Neural cell (in vitro differentiated cells): Measurements from ENCODE around the gene EXOC3L1. TPM values are rescaled to one million over a fixed set of nuclear protein-coding genes. Genes with fewer than 3 reads are reported as not detected.

Experiments
- H2AFZ ChIP-seq: fragments of 200-600, 300-800 bp; sonication (generic), shearing (Covaris generic); 2 replicates; pipeline ENCODE4 v1.6.0; 2014; ENCODE audit warnings: low read depth, mild to moderate bottlenecking, antibody characterized with exemption, low read length, moderate library complexity
- H3F3A ChIP-seq: fragments of 200-600 bp; shearing (Covaris generic); 2 replicates; pipeline ENCODE4 v1.6.1; 2016; ENCODE audit warnings: mild to moderate bottlenecking, moderate library complexity, mixed read lengths, antibody characterized with exemption, low read length; ENCODE audit not compliant: insufficient read depth, poor library complexity, severe bottlenecking
- H3K27ac ChIP-seq: fragments of 200-600, 300-800 bp; sonication (generic), shearing (Covaris generic); 2 replicates; pipeline ENCODE4 v1.5.1; 2014; ENCODE audit warnings: mild to moderate bottlenecking, low read length, moderate library complexity
- H3K27me3 ChIP-seq: fragments of 300-800, 200-600 bp; sonication (generic), shearing (Covaris generic); 2 replicates; pipeline ENCODE4 v1.6.0; 2014; ENCODE audit warnings: mild to moderate bottlenecking, low read depth, low read length, moderate library complexity; ENCODE audit not compliant: insufficient read depth
- H3K36me3 ChIP-seq: fragments of 300-800, 200-600 bp; sonication (generic), shearing (Covaris generic); 2 replicates; pipeline ENCODE4 v1.5.1; 2014; ENCODE audit warnings: mild to moderate bottlenecking, antibody characterized with exemption, low read length, moderate library complexity; ENCODE audit not compliant: insufficient read depth
- H3K4me2 ChIP-seq: fragments of 300-800, 200-600 bp; sonication (generic), shearing (Covaris generic); 2 replicates; pipeline ENCODE4 v1.6.0; 2014; ENCODE audit warnings: mild to moderate bottlenecking, low read length
- H3K4me3 ChIP-seq: fragments of 300-800, 200-600 bp; sonication (generic), shearing (Covaris generic); 2 replicates; pipeline ENCODE4 v1.5.1; 2014; ENCODE audit warnings: mild to moderate bottlenecking, low read length, moderate library complexity
- H3K79me2 ChIP-seq: fragments of 200-600 bp; shearing (Covaris generic); replicated peaks from 2 replicates; pipeline ENCODE4 v1.6.0; 2014; ENCODE audit warnings: mild to moderate bottlenecking, low read length, moderate library complexity; ENCODE audit not compliant: insufficient read depth
- H3K9ac ChIP-seq: fragments of 300-800, 200-600 bp; sonication (generic), shearing (Covaris generic); 2 replicates; pipeline ENCODE4 v1.6.1; 2016; ENCODE audit warnings: mild to moderate bottlenecking, low read length, mixed read lengths
- H3K9me2 ChIP-seq: fragments of 200-600 bp; shearing (Covaris generic); 2 replicates; pipeline ENCODE4 v1.6.1; 2016; ENCODE audit warnings: mild to moderate bottlenecking, low read length, mixed read lengths; ENCODE audit not compliant: insufficient read depth
- H3K9me3 ChIP-seq: fragments of 200-600, 300-800 bp; sonication (generic), shearing (Covaris generic); 2 replicates; pipeline ENCODE4 v1.6.1; 2016; ENCODE audit warnings: mild to moderate bottlenecking, mixed run types, low read length, moderate library complexity, mixed read lengths
- H4K20me1 ChIP-seq: fragments of 200-600 bp; shearing (Covaris generic); 2 replicates; pipeline ENCODE4 v1.6.1; 2016; ENCODE audit warnings: mild to moderate bottlenecking, mixed run types; ENCODE audit not compliant: insufficient read depth
- EP300 ChIP-seq: fragments of 450-650 bp; conservative IDR thresholded peaks from 2 replicates; pipeline ENCODE4 v1.6.1; 2014; ENCODE audit warnings: antibody characterized with exemption, mild to moderate bottlenecking, moderate library complexity; ENCODE audit not compliant: poor library complexity, severe bottlenecking
- EZH2 ChIP-seq: fragments of 200-600, 300-800 bp; shearing (Covaris generic), sonication (generic); IDR thresholded peaks from 2 replicates; pipeline ENCODE4 v1.6.1; 2014; ENCODE audit warnings: antibody characterized with exemption, low read length, borderline replicate concordance, mild to moderate bottlenecking; ENCODE audit not compliant: insufficient read depth, poor library complexity, severe bottlenecking
- MXI1 ChIP-seq: fragments of 450-650 bp; conservative IDR thresholded peaks from 2 replicates; pipeline ENCODE4 v1.6.1; 2014; ENCODE audit warnings: antibody characterized with exemption, mild to moderate bottlenecking; ENCODE audit not compliant: poor library complexity, severe bottlenecking
- POLR2AphosphoS5 ChIP-seq: IDR thresholded peaks from 2 replicates; pipeline ENCODE4 v1.6.1; 2012
- RAD21 ChIP-seq: fragments of 450-650 bp; conservative IDR thresholded peaks from 2 replicates; pipeline ENCODE4 v1.6.1; 2014; ENCODE audit warnings: antibody characterized with exemption, mild to moderate bottlenecking, moderate library complexity
- SMC3 ChIP-seq: fragments of 450-650 bp; conservative IDR thresholded peaks from 2 replicates; pipeline ENCODE4 v1.6.1; 2014; ENCODE audit warnings: antibody characterized with exemption, mild to moderate bottlenecking, moderate library complexity; ENCODE audit not compliant: poor library complexity
- TAF1 ChIP-seq: IDR thresholded peaks from 2 replicates; pipeline ENCODE4 v1.6.1; 2012; ENCODE audit warnings: low read depth
- polyA plus RNA-seq: library from polyadenylated mRNA; depleted of rRNA; stranded (reverse); fragments of >200 nt; gene quantifications from 2 replicates; pipeline ENCODE4 v1.2.3, GENCODE V29; 2014
- TF ChIP-seq, protein P1 (sequence below): fragments of 450-650 bp; IDR thresholded peaks from 2 replicates; pipeline ENCODE4 v1.5.1; 2014; ENCODE audit warnings: antibody characterized with exemption, mild to moderate bottlenecking, moderate library complexity; ENCODE audit not compliant: poor library complexity, severe bottlenecking
- TF ChIP-seq, protein P2 (sequence below): IDR thresholded peaks from 2 replicates; pipeline ENCODE4 v1.6.1; 2012; ENCODE audit warnings: borderline replicate concordance

The EXOC3L1 gene
- polyA plus RNA-seq, 1 donor from 2014 or later = 0.43 TPM

DNA sequence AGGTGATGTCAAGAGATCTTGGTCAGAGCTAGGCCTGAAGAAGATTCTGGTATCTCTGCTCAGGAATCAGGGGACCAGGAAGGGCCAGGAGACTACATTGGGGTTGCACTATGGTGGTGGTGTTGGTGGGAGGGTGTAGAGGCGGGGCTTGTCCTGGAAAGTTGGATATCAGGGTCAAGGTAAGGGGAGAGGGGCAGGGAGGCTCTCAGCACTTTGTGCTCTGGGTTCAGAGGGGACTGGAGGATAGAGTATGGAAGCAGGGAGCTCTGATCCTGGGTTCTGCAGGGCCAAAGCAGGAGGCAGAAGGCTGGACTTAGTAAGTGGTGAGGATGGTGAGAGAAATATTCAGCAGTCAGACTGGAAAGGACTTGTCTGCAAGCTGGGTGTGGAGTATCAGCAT is 16.6 kb downstream of the EXOC3L1 start:
- Histone ChIP-seq H3F3A (no peaks in the 10 kb centered on the region), H3K9ac (no peak overlapping the region), H3K79me2 (no peaks in the 10 kb centered on the region), H3K36me3 (no peaks in the 10 kb centered on the region), H3K9me3 (no peaks in the 10 kb centered on the region), H4K20me1 (peaks cover 19% of the 10 kb centered on the region), H3K27me3 (peaks cover 76% of the 10 kb centered on the region), H3K9me2 (no peaks in the 10 kb centered on the region), H2AFZ (no peak overlapping the region), H3K4me3 (peak overlapping the region; percentile 63), H3K4me2 (no peak overlapping the region), H3K27ac (no peak overlapping the region)
- no peak for TF ChIP-seq TAF1

DNA sequence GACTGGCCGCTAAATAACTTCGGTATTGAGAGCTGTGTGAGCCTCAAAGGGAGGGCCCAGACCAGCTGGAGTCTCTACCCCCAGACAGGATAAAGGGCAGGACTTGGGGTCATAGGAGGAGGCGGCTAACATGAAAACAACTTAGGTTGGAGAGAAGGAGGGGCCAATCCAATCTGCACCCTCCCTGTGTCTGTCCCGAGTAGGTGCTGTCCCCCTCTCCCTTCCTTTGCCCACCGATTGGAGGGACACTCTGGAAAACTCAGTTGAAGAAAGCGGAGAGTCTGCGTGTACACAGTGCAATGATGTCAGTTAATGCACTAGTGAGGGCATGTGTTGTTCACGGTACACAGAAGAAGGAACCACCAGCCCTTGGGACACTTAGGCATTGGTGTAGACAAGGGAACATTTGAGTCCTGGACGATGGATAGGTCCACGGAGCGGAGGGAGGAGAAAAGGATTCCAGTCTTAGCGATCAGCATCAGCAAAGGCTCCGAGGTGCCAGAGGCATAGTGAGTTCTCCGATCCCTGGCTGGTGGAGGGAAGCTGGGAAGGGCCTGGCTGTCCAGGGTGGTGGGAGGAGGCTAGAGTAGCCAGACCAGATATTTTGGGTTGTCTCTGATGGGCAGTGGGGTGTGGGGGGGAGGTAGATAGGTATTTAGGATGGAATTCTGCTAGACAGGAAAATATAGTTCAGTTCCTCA is 18.8 kb downstream of the EXOC3L1 start:
- Histone ChIP-seq H3K4me3 (peak overlapping the region; percentile 52), H3F3A (no peaks in the 10 kb centered on the region), H3K9me3 (no peaks in the 10 kb centered on the region), H3K27me3 (peaks cover 92% of the 10 kb centered on the region), H3K36me3 (no peaks in the 10 kb centered on the region), H4K20me1 (peaks cover 11% of the 10 kb centered on the region), H3K79me2 (no peaks in the 10 kb centered on the region), H3K9me2 (no peaks in the 10 kb centered on the region), H2AFZ (no peak overlapping the region), H3K27ac (no peak overlapping the region), H3K9ac (no peak overlapping the region), H3K4me2 (no peak overlapping the region)
- TF ChIP-seq, protein P1, sequence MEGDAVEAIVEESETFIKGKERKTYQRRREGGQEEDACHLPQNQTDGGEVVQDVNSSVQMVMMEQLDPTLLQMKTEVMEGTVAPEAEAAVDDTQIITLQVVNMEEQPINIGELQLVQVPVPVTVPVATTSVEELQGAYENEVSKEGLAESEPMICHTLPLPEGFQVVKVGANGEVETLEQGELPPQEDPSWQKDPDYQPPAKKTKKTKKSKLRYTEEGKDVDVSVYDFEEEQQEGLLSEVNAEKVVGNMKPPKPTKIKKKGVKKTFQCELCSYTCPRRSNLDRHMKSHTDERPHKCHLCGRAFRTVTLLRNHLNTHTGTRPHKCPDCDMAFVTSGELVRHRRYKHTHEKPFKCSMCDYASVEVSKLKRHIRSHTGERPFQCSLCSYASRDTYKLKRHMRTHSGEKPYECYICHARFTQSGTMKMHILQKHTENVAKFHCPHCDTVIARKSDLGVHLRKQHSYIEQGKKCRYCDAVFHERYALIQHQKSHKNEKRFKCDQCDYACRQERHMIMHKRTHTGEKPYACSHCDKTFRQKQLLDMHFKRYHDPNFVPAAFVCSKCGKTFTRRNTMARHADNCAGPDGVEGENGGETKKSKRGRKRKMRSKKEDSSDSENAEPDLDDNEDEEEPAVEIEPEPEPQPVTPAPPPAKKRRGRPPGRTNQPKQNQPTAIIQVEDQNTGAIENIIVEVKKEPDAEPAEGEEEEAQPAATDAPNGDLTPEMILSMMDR = no peak
- TF ChIP-seq SMC3 = no peak
- no peak for TF ChIP-seq POLR2AphosphoS5
- TF ChIP-seq, protein P2, sequence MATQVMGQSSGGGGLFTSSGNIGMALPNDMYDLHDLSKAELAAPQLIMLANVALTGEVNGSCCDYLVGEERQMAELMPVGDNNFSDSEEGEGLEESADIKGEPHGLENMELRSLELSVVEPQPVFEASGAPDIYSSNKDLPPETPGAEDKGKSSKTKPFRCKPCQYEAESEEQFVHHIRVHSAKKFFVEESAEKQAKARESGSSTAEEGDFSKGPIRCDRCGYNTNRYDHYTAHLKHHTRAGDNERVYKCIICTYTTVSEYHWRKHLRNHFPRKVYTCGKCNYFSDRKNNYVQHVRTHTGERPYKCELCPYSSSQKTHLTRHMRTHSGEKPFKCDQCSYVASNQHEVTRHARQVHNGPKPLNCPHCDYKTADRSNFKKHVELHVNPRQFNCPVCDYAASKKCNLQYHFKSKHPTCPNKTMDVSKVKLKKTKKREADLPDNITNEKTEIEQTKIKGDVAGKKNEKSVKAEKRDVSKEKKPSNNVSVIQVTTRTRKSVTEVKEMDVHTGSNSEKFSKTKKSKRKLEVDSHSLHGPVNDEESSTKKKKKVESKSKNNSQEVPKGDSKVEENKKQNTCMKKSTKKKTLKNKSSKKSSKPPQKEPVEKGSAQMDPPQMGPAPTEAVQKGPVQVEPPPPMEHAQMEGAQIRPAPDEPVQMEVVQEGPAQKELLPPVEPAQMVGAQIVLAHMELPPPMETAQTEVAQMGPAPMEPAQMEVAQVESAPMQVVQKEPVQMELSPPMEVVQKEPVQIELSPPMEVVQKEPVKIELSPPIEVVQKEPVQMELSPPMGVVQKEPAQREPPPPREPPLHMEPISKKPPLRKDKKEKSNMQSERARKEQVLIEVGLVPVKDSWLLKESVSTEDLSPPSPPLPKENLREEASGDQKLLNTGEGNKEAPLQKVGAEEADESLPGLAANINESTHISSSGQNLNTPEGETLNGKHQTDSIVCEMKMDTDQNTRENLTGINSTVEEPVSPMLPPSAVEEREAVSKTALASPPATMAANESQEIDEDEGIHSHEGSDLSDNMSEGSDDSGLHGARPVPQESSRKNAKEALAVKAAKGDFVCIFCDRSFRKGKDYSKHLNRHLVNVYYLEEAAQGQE = no peak
- no peak for TF ChIP-seq TAF1
- TF ChIP-seq EP300 = no peak
- TF ChIP-seq EZH2 = no peak
- no peak for TF ChIP-seq RAD21
- TF ChIP-seq MXI1 = no peak
